ENCODE results near the gene AFF4. TPM values are rescaled to one million over a fixed set of nuclear protein-coding genes. Genes with fewer than 3 reads are reported as not detected.

Gene AFF4
- total and polyA plus RNA-seq, 2 donors (not counting 1 experiment from before 2014, with no cell fraction given): 16.2 to 81.5 TPM

DNA sequence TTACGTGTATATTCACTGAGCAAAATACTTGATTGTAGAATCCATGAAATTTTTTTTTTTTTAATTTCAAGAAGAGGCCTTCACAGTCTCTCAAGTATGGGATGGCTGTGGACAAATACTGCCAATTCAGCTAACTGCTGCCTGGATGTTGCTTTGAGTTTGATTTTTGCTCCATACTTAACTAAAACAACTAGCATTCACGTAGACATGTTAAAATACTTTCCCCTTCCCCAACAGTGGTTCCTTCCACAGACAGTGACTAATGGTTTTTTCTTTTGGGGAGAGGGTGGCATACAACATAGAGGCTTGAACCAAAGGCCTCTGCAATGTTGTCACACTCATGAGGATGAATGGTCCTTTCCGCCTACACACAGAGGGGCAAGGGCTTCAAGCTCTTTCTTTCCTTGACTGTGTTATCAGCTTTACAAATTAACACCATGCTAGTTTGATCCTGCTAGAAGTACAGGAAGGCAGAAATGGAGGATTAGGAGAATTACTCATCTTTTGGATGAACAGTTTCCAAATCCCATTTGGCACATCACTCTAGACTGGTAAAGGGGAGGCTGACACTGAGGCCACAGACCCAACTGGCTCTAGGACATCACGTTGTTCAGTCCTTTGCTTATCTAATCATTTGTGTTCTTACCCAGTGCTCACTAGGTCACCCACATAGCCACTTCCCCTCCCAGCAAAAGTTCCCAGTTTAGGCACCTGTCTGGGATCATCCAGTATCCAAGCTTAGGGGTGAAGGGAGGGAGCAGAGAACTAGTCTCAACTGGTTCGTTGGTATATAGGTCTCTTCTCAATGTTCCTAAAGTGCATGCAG is 91.8 kb downstream of the AFF4 start:
- Histone ChIP-seq H3K27me3 (replicated peaks in 1 of 4; ENCODE audit: control extremely low read depth in 1 of 4, control insufficient read depth in 3 of 4, insufficient read depth in 4 of 4, low read length in 3 of 4) (no peaks in the 10 kb centered on the region), H2AFZ (ENCODE audit: insufficient read depth, low read depth, low read length, poor library complexity, severe bottlenecking) (no peak overlapping the region), H3K27ac (ENCODE audit: low read length in 2 of 2) (no peak overlapping the region), H3K4me3 (ENCODE audit: control extremely low read depth in 1 of 5, extremely low read depth in 1 of 5, insufficient read depth in 1 of 5, low read depth in 2 of 5, low read length in 4 of 5) (no peak overlapping the region), H4K20me1 (ENCODE audit: control insufficient read depth, insufficient read depth, low read length, poor library complexity, severe bottlenecking) (no peaks in the 10 kb centered on the region), H3K4me1 (ENCODE audit: control insufficient read depth in 2 of 2, insufficient read depth in 2 of 2, low read length in 2 of 2) (peaks cover 6 to 9% of the 10 kb centered on the region in 2 donors), H3K9me3 (ENCODE audit: control extremely low read depth in 1 of 3, control insufficient read depth in 2 of 3, insufficient read depth in 1 of 3, low read length in 2 of 3) (no peaks in the 10 kb centered on the region), H3K4me2 (replicated peaks; ENCODE audit: low read depth, low read length, poor library complexity, severe bottlenecking) (no peak overlapping the region), H3K79me2 (ENCODE audit: control insufficient read depth, insufficient read depth, low read length) (no peaks in the 10 kb centered on the region), H3K36me3 (replicated peaks in 1 of 2; ENCODE audit: control extremely low read depth in 1 of 2, control insufficient read depth in 1 of 2, extremely low read depth in 1 of 2, insufficient read depth in 2 of 2, low read length in 1 of 2) (peaks cover 0 to 21% of the 10 kb centered on the region in 2 experiments), H3K9ac (ENCODE audit: low read length) (no peak overlapping the region)
- no peaks in the 10 kb centered on the region for H3K27me3 Mint-ChIP-seq
- WGBS (ENCODE audit: insufficient coverage): 100% methylated on average over 1 of the region's 5 CpGs
- ChIA-PET POLR2A (no interaction called here), CTCF (interaction anchor here (1.5 kb wide), 3 partner anchors 12 to 51 kb away, joined by 4 to 9 read pairs (median 6); no protein-coding TSS in a partner anchor)
- DNase-seq (no peak), ATAC-seq (ENCODE audit: low read depth) (no peak)
- peaks cover 12% of the 10 kb centered on the region for H3K4me1 Mint-ChIP-seq
- no peak overlapping the region for H3K27ac Mint-ChIP-seq
- no peaks in the 10 kb centered on the region for H3K9me3 Mint-ChIP-seq (ENCODE audit: insufficient read depth)
- TF ChIP-seq, protein P1, sequence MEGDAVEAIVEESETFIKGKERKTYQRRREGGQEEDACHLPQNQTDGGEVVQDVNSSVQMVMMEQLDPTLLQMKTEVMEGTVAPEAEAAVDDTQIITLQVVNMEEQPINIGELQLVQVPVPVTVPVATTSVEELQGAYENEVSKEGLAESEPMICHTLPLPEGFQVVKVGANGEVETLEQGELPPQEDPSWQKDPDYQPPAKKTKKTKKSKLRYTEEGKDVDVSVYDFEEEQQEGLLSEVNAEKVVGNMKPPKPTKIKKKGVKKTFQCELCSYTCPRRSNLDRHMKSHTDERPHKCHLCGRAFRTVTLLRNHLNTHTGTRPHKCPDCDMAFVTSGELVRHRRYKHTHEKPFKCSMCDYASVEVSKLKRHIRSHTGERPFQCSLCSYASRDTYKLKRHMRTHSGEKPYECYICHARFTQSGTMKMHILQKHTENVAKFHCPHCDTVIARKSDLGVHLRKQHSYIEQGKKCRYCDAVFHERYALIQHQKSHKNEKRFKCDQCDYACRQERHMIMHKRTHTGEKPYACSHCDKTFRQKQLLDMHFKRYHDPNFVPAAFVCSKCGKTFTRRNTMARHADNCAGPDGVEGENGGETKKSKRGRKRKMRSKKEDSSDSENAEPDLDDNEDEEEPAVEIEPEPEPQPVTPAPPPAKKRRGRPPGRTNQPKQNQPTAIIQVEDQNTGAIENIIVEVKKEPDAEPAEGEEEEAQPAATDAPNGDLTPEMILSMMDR (IDR thresholded peaks at IDR 0.05): no peak
- no peak for TF ChIP-seq EZH2 (IDR thresholded peaks at IDR 0.05; ENCODE audit: borderline replicate concordance, insufficient read depth, low read depth, low read length, poor library complexity, severe bottlenecking)
- intact Hi-C loops (cut with micrococcal nuclease): no loop called here
- H3K4me3 Mint-ChIP-seq: no peak overlapping the region

DNA sequence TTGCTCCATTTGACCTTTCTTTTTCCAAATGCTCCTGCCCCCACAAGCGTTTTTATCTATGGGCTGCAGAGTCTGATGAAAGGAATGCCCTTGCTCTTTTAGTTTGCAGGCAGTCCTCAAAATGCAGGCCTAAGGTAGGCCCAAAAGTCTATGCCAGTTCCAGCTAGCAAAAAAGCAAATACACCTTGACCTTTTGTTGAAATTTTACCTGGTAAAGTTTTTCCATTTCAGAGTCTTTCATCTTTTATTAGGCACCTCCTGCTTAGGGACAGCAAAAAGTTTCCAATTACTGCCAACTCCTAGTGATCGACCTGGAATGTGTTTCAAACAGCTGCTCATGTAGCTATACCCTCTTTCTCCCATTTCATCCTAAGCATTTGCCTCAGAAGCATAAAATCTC is 92.6 kb downstream of the AFF4 start:
- no peak for TF ChIP-seq EZH2 (IDR thresholded peaks at IDR 0.05; ENCODE audit: borderline replicate concordance, insufficient read depth, low read depth, low read length, poor library complexity, severe bottlenecking)
- TF ChIP-seq, protein P1 (IDR thresholded peaks at IDR 0.05): no peak
- Histone ChIP-seq H3K79me2 (ENCODE audit: control insufficient read depth, insufficient read depth, low read length) (no peaks in the 10 kb centered on the region), H3K4me3 (ENCODE audit: control extremely low read depth in 1 of 5, extremely low read depth in 1 of 5, insufficient read depth in 1 of 5, low read depth in 2 of 5, low read length in 4 of 5) (no peak overlapping the region), H3K9ac (ENCODE audit: low read length) (no peak overlapping the region), H3K27me3 (replicated peaks in 1 of 4; ENCODE audit: control extremely low read depth in 1 of 4, control insufficient read depth in 3 of 4, insufficient read depth in 4 of 4, low read length in 3 of 4) (no peaks in the 10 kb centered on the region), H3K27ac (ENCODE audit: low read length in 2 of 2) (no peak overlapping the region), H3K4me2 (replicated peaks; ENCODE audit: low read depth, low read length, poor library complexity, severe bottlenecking) (no peak overlapping the region), H3K4me1 (ENCODE audit: control insufficient read depth in 2 of 2, insufficient read depth in 2 of 2, low read length in 2 of 2) (peaks cover 8 to 12% of the 10 kb centered on the region in 2 donors), H3K9me3 (ENCODE audit: control extremely low read depth in 1 of 3, control insufficient read depth in 2 of 3, insufficient read depth in 1 of 3, low read length in 2 of 3) (no peaks in the 10 kb centered on the region), H2AFZ (ENCODE audit: insufficient read depth, low read depth, low read length, poor library complexity, severe bottlenecking) (no peak overlapping the region), H3K36me3 (replicated peaks in 1 of 2; ENCODE audit: control extremely low read depth in 1 of 2, control insufficient read depth in 1 of 2, extremely low read depth in 1 of 2, insufficient read depth in 2 of 2, low read length in 1 of 2) (peaks cover 0 to 15% of the 10 kb centered on the region in 2 experiments), H4K20me1 (ENCODE audit: control insufficient read depth, insufficient read depth, low read length, poor library complexity, severe bottlenecking) (no peaks in the 10 kb centered on the region)
- POLR2A ChIA-PET: interaction anchor here (0.7 kb wide), 1 partner anchor 86 kb away, joined by 3 read pairs; no protein-coding TSS in a partner anchor
- H3K27me3 Mint-ChIP-seq: no peaks in the 10 kb centered on the region
- WGBS (ENCODE audit: insufficient coverage): 76% methylated on average over 2 of the region's 2 CpGs
- intact Hi-C loops (cut with micrococcal nuclease): no loop called here
- DNase-seq (no peak), ATAC-seq (ENCODE audit: low read depth) (no peak)
- peak overlapping the region; percentile 15 for H3K27ac Mint-ChIP-seq
- H3K9me3 Mint-ChIP-seq (ENCODE audit: insufficient read depth): no peaks in the 10 kb centered on the region
- peaks cover 20% of the 10 kb centered on the region for H3K4me1 Mint-ChIP-seq
- H3K4me3 Mint-ChIP-seq: no peak overlapping the region
- CTCF ChIA-PET: interaction anchor here (1.5 kb wide), 3 partner anchors 12 to 50 kb away, joined by 4 to 7 read pairs (median 6); no protein-coding TSS in a partner anchor

All from B cell (primary cell).